Liver (tissue), 9 donors: ENCODE results near the gene RNASE13. TPM values are rescaled to one million over a fixed set of nuclear protein-coding genes. Genes with fewer than 3 reads are reported as not detected.

Experiments
- DNase-seq: peaks from one replicate; pipeline ENCODE4 v3.0.0-alpha.2; 2017; ENCODE audit warnings: low spot score
- H3K27ac ChIP-seq, 2 donors: one replicate each; pipeline ENCODE4 v1.7.0; 2013; ENCODE audit warnings: inconsistent platforms in 2 of 2, low read length in 2 of 2, control low read depth in 1 of 2, low read depth in 1 of 2, mild to moderate bottlenecking in 1 of 2
- H3K27me3 ChIP-seq, 4 donors: one replicate each; pipeline versions ENCODE4 v1.6.1 to v1.7.0; 2013; ENCODE audit warnings: low read length in 3 of 4, inconsistent platforms in 1 of 4, mild to moderate bottlenecking in 1 of 4, moderate library complexity in 1 of 4; ENCODE audit not compliant: control insufficient read depth in 4 of 4, insufficient read depth in 4 of 4
- H3K36me3 ChIP-seq, 4 donors: one replicate each; pipeline versions ENCODE4 v1.6.1 to v1.7.0; 2013; ENCODE audit warnings: low read length in 3 of 4, mild to moderate bottlenecking in 3 of 4, low read depth in 1 of 4, moderate library complexity in 1 of 4; ENCODE audit not compliant: control insufficient read depth in 4 of 4, insufficient read depth in 3 of 4
- H3K4me1 ChIP-seq, 4 donors: one replicate each; pipeline versions ENCODE4 v1.6.1 to v1.7.0; 2013; ENCODE audit warnings: low read length in 3 of 4, mild to moderate bottlenecking in 3 of 4, moderate library complexity in 1 of 4; ENCODE audit not compliant: control insufficient read depth in 4 of 4, insufficient read depth in 4 of 4
- H3K4me3 ChIP-seq, 3 donors: one replicate each; pipeline versions ENCODE4 v1.6.1 to v1.7.0; 2013; ENCODE audit warnings: low read length in 3 of 3, control low read depth in 1 of 3, low read depth in 1 of 3, mild to moderate bottlenecking in 1 of 3
- H3K9ac ChIP-seq, 2 donors: one replicate each; pipeline ENCODE4 v1.7.0; 2013; ENCODE audit warnings: low read length in 2 of 2, mild to moderate bottlenecking in 2 of 2, moderate library complexity in 2 of 2, control low read depth in 1 of 2, low read depth in 1 of 2
- H3K9me3 ChIP-seq, 4 donors: one replicate each; pipeline versions ENCODE4 v1.6.1 to v1.7.0; 2013; ENCODE audit warnings: low read length in 3 of 4; ENCODE audit not compliant: control insufficient read depth in 4 of 4
- EGR1 ChIP-seq, 2 donors: IDR thresholded peaks; 2 replicates each; pipeline ENCODE4 v1.6.1; 2016 to 2018; ENCODE audit warnings: antibody characterized with exemption in 2 of 2, low read depth in 2 of 2
- FOXA2 ChIP-seq: IDR thresholded peaks from 2 replicates; pipeline ENCODE4 v1.6.1; 2016; ENCODE audit warnings: antibody characterized with exemption
- HNF4A ChIP-seq, 2 donors: conservative IDR thresholded peaks; 2 replicates each; pipeline ENCODE4 v1.6.1; 2016; ENCODE audit warnings: antibody characterized with exemption in 2 of 2, mild to moderate bottlenecking in 2 of 2
- HNF4G ChIP-seq: IDR thresholded peaks from 2 replicates; pipeline ENCODE4 v1.6.1; 2016; ENCODE audit warnings: antibody characterized with exemption
- JUND ChIP-seq, 2 donors: IDR thresholded peaks; 2 replicates each; pipeline ENCODE4 v1.6.1; 2016; ENCODE audit warnings: antibody characterized with exemption in 2 of 2
- NR2F2 ChIP-seq: IDR thresholded peaks from 2 replicates; pipeline ENCODE4 v1.6.1; 2016; ENCODE audit warnings: antibody characterized with exemption
- RAD21 ChIP-seq, 2 donors: IDR thresholded peaks; 2 replicates each; pipeline ENCODE4 v1.6.1; 2016; ENCODE audit warnings: antibody characterized with exemption in 2 of 2, mild to moderate bottlenecking in 2 of 2
- RXRA ChIP-seq, 2 donors: IDR thresholded peaks; 2 replicates each; pipeline ENCODE4 v1.6.1; 2017 to 2018; ENCODE audit warnings: antibody characterized with exemption in 2 of 2, mild to moderate bottlenecking in 1 of 2
- TAF1 ChIP-seq: conservative IDR thresholded peaks from 2 replicates; pipeline ENCODE4 v1.6.1; 2016; ENCODE audit warnings: antibody characterized with exemption, mild to moderate bottlenecking
- YY1 ChIP-seq: IDR thresholded peaks from 2 replicates; pipeline ENCODE4 v1.6.1; 2016; ENCODE audit warnings: antibody characterized with exemption, mild to moderate bottlenecking
- whole genome bisulfite sequencing: extraction: QIAGEN DNeasy Blood & Tissue Kit; methylation state at CpG from one replicate; pipeline ENCODE4 v1.1.7; 2013; 5-methylcytosine and 5-hydroxymethylcytosine counted together
- polyA plus RNA-seq, 2 donors: library from polyadenylated mRNA; stranded (reverse) in 1 of 2; unstranded in 1 of 2; fragments of 200-250 nt in 1 of 2; fragments of >200 nt in 1 of 2; fragmentation: Nextera tagmentation in 1 of 2; extraction: Ambion mirVana in 1 of 2; gene quantifications; one replicate each; pipeline versions ENCODE4 v1.2.1 to v1.2.3, GENCODE V29; 2013 to 2015
- total RNA-seq, 2 donors: library from RNA; depleted of rRNA; stranded (reverse); fragments of >200 nt; gene quantifications; one replicate each; pipeline ENCODE4 v1.2.3, GENCODE V29; 2014
- TF ChIP-seq, protein P1 (sequence below): fragments of 150-350 bp; IDR thresholded peaks from 2 replicates; pipeline ENCODE4 v1.5.1; 2017; ENCODE audit warnings: improper control_type of control experiment, low read depth, low read length; ENCODE audit not compliant: missing input control
- TF ChIP-seq, protein P2 (sequence below): IDR thresholded peaks from 2 replicates; pipeline ENCODE4 v1.6.1; 2016; ENCODE audit warnings: antibody characterized with exemption, mild to moderate bottlenecking
- TF ChIP-seq, protein P3 (sequence below): IDR thresholded peaks from 2 replicates; pipeline ENCODE4 v1.6.1; 2016; ENCODE audit warnings: antibody characterized with exemption
- donor health status: healthy.
- donor health status: healthy.
- donor health status: healthy.
- donor health status: healthy.
- donor health status: healthy.

Gene RNASE13
- total and polyA plus RNA-seq, 4 donors = 0.05 to 0.08 TPM; not detected in 2

DNA sequence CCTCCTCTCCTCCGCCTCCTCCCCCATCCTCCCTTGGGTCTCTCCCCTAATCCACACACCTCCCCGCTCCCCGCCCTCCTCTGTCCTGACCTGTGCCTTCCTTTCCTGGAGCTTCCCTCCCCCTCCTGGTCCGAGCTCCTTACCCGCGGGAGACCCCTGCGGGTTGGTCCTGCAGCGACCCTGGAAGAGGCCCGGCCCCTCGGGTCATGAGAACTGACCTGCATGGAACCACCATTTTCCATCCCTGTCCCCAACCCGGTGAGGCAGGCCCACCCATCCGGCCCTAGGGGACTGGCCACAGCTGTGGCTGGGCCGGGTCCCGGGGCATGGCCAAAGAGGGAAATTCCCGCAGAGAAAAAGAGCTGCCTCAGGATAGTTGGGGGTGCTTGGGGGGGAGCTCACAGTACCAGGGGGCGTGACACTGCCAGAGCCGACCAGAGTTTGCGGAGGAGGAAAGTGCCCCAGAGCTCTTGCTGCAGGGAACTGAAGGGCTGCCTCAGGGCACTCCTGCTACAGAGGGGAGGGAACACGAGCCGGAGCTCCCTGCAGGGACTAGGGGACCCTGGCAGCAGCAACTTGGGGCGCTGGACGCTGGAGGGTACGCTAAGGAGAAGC, 36.1 kb upstream of the RNASE13 start:
- Histone ChIP-seq H3K9ac (peak overlapping the region in 1 of 2 donors; percentile 56), H3K4me1 (peaks cover 9 to 56% (median 43%) of the 10 kb centered on the region in 4 donors), H3K4me3 (peak overlapping the region; percentile 65 to 83 (median 77)), H3K27me3 (no peaks in the 10 kb centered on the region), H3K36me3 (peaks cover 0 to 10% (median 5%) of the 10 kb centered on the region in 4 donors), H3K27ac (peak overlapping the region; percentile 62 to 85), H3K9me3 (no peaks in the 10 kb centered on the region)
- DNase-seq = peak; percentile 51
- WGBS = under 1% methylated on average over 23 of the region's 23 CpGs
- no peak for TF ChIP-seq EGR1 (IDR thresholded peaks at IDR 0.05; ENCODE audit: low read depth in 2 of 2)

DNA sequence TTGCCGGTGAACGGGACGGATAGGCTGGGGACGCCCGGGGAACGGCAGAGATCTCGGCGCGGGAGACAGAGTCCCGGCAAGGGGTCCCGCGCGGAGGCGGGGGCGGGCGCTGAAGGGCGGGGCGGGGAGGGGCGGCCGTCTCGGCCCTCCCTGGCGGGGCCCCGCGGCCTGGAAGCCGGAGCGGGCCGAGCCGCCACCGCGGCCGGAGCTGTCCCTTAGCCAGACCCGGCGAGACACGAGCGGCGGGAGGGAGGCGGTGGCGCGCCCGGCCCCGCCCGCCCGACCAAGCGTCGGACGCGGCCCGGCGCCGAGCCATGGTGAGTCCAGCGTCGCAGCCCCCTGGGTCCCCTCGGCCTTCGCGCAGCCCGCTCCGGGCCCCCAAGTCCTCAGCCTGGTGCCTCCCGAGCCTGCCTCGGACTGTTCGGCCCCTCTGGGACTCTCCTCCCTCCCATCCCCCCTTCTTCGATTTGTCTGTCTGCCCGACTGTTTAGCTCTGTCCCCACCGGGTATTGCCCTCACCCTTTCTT, 35.5 kb upstream of the RNASE13 start, which contains the start of gene ARHGEF40:
Gene ARHGEF40 (plus strand): TSS at position 222 of the 527 bp plus-strand sequence. CDS start 93 bp downstream, at position 315.
- DNase-seq = peak; percentile 51
- WGBS = under 1% methylated on average over 63 of the region's 63 CpGs
- H3K27me3 ChIP-seq = no peaks in the 10 kb centered on the region
- H3K9ac ChIP-seq = peak within 1 kb of the TSS in 1 of 2 donors; percentile 56
- peaks cover 0 to 8% (median under 1%) of the 10 kb centered on the region in 4 donors for H3K36me3 ChIP-seq
- H3K27ac ChIP-seq = peak within 1 kb of the TSS; percentile 73 to 85
- no peaks in the 10 kb centered on the region for H3K9me3 ChIP-seq
- TF ChIP-seq NR2F2 (no peak), FOXA2 (no peak), JUND (IDR thresholded peaks at IDR 0.05) (no peak), YY1 (no peak), RAD21 (IDR thresholded peaks at IDR 0.05) (no peak), RXRA (IDR thresholded peaks at IDR 0.05) (no peak), TAF1 (no peak), HNF4A (conservative IDR thresholded peaks at IDR 0.05) (no peak), EGR1 (IDR thresholded peaks at IDR 0.05; ENCODE audit: low read depth in 2 of 2) (no peak), HNF4G (no peak)
- TF ChIP-seq, protein P1, sequence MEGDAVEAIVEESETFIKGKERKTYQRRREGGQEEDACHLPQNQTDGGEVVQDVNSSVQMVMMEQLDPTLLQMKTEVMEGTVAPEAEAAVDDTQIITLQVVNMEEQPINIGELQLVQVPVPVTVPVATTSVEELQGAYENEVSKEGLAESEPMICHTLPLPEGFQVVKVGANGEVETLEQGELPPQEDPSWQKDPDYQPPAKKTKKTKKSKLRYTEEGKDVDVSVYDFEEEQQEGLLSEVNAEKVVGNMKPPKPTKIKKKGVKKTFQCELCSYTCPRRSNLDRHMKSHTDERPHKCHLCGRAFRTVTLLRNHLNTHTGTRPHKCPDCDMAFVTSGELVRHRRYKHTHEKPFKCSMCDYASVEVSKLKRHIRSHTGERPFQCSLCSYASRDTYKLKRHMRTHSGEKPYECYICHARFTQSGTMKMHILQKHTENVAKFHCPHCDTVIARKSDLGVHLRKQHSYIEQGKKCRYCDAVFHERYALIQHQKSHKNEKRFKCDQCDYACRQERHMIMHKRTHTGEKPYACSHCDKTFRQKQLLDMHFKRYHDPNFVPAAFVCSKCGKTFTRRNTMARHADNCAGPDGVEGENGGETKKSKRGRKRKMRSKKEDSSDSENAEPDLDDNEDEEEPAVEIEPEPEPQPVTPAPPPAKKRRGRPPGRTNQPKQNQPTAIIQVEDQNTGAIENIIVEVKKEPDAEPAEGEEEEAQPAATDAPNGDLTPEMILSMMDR = no peak
- TF ChIP-seq, protein P2, sequence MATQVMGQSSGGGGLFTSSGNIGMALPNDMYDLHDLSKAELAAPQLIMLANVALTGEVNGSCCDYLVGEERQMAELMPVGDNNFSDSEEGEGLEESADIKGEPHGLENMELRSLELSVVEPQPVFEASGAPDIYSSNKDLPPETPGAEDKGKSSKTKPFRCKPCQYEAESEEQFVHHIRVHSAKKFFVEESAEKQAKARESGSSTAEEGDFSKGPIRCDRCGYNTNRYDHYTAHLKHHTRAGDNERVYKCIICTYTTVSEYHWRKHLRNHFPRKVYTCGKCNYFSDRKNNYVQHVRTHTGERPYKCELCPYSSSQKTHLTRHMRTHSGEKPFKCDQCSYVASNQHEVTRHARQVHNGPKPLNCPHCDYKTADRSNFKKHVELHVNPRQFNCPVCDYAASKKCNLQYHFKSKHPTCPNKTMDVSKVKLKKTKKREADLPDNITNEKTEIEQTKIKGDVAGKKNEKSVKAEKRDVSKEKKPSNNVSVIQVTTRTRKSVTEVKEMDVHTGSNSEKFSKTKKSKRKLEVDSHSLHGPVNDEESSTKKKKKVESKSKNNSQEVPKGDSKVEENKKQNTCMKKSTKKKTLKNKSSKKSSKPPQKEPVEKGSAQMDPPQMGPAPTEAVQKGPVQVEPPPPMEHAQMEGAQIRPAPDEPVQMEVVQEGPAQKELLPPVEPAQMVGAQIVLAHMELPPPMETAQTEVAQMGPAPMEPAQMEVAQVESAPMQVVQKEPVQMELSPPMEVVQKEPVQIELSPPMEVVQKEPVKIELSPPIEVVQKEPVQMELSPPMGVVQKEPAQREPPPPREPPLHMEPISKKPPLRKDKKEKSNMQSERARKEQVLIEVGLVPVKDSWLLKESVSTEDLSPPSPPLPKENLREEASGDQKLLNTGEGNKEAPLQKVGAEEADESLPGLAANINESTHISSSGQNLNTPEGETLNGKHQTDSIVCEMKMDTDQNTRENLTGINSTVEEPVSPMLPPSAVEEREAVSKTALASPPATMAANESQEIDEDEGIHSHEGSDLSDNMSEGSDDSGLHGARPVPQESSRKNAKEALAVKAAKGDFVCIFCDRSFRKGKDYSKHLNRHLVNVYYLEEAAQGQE = no peak
- TF ChIP-seq, protein P3, sequence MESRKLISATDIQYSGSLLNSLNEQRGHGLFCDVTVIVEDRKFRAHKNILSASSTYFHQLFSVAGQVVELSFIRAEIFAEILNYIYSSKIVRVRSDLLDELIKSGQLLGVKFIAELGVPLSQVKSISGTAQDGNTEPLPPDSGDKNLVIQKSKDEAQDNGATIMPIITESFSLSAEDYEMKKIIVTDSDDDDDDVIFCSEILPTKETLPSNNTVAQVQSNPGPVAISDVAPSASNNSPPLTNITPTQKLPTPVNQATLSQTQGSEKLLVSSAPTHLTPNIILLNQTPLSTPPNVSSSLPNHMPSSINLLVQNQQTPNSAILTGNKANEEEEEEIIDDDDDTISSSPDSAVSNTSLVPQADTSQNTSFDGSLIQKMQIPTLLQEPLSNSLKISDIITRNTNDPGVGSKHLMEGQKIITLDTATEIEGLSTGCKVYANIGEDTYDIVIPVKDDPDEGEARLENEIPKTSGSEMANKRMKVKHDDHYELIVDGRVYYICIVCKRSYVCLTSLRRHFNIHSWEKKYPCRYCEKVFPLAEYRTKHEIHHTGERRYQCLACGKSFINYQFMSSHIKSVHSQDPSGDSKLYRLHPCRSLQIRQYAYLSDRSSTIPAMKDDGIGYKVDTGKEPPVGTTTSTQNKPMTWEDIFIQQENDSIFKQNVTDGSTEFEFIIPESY = no peak
- peaks cover 9 to 59% (median 45%) of the 10 kb centered on the region in 4 donors for H3K4me1 ChIP-seq
- peak within 1 kb of the TSS; percentile 65 to 83 (median 77) for H3K4me3 ChIP-seq
